Brain microvascular endothelial cell (primary cell): ENCODE data around the gene PDE6D.
A peak's percentile ranks its signal among the peaks of the same experiment; 100 is the strongest.

ENCODE experiments used
- DNase-seq: peaks from one replicate; pipeline ENCODE4 v3.0.0-alpha.2; 2020
- H3K27ac ChIP-seq: fragments of 250-450 bp; sonication (Bioruptor Pico); 2 replicates; pipeline ENCODE4 v1.5.1; 2020; ENCODE audit warnings: mild to moderate bottlenecking, moderate library complexity
- H3K27me3 ChIP-seq: fragments of 250-450 bp; sonication (Bioruptor Pico); replicated peaks from 2 replicates; pipeline ENCODE4 v1.5.1; 2020; ENCODE audit warnings: mild to moderate bottlenecking
- H3K36me3 ChIP-seq: fragments of 250-450 bp; sonication (Bioruptor Pico); replicated peaks from 2 replicates; pipeline ENCODE4 v1.5.1; 2020; ENCODE audit warnings: mild to moderate bottlenecking
- H3K4me3 ChIP-seq: 2 replicates; pipeline ENCODE4 v1.5.1; 2011; ENCODE audit warnings: low read depth, mild to moderate bottlenecking, control low read depth, low read length, moderate library complexity
- in situ Hi-C: cut with HindIII; loops from 2 replicates; pipeline ENCODE4 v1.10.0; 2017; ENCODE audit warnings: low sequenced_read_pairs, low pct_ligation_motif_present
- TF ChIP-seq, protein P1 (sequence below): IDR thresholded peaks from 2 replicates; pipeline ENCODE4 v1.5.1; 2011; ENCODE audit warnings: low read depth, mild to moderate bottlenecking, moderate library complexity, low read length, control low read depth, inconsistent platforms; ENCODE audit errors: missing control alignments

The PDE6D gene

DNA sequence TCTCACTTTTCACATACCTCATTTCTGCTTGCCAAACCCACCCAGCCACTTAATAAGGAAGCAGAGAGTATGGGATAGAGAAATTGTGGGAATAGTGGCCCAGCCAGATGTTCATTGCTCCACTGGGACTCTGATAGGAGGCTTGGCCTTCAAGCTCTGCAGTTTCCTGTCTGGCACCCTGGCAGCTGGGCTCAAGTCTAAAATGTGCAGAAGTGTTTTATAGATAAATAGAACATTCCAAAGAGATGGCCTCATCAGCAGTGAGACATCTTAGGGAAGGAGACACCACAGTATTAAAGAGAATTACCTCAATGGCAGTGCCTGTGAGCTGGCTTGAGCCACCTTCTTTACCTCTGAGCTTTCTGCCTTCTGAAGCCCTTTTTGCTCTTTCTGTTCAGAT is 29.8 kb upstream of the PDE6D start:
- in situ Hi-C loops, result no loop called here
- no peaks in the 10 kb centered on the region for H3K27me3 ChIP-seq
- H3K36me3 ChIP-seq, result peaks cover 27% of the 10 kb centered on the region
- H3K4me3 ChIP-seq, result no peak overlapping the region
- TF ChIP-seq, protein P1, sequence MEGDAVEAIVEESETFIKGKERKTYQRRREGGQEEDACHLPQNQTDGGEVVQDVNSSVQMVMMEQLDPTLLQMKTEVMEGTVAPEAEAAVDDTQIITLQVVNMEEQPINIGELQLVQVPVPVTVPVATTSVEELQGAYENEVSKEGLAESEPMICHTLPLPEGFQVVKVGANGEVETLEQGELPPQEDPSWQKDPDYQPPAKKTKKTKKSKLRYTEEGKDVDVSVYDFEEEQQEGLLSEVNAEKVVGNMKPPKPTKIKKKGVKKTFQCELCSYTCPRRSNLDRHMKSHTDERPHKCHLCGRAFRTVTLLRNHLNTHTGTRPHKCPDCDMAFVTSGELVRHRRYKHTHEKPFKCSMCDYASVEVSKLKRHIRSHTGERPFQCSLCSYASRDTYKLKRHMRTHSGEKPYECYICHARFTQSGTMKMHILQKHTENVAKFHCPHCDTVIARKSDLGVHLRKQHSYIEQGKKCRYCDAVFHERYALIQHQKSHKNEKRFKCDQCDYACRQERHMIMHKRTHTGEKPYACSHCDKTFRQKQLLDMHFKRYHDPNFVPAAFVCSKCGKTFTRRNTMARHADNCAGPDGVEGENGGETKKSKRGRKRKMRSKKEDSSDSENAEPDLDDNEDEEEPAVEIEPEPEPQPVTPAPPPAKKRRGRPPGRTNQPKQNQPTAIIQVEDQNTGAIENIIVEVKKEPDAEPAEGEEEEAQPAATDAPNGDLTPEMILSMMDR, result no peak
- DNase-seq, result peak; percentile 68
- peak overlapping the region; percentile 27 for H3K27ac ChIP-seq

DNA sequence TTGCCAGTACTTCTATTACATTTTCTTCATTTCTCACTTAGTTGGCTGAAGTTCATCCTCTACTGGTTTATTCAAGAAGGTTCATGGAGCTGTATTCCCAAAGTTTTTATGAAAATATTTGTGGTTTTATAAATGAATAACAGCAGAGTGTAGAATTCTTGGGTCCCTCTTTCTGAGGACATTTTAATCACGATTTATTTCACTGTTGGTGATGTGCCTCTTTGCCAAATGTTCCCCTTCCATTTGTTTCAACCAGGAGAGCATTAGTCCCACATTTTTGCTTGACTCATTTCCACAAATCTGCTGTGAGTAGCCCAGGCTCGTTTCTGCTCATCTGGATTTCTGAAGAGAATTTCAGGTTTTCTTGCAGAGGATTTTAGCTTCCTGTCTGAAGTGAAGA is 25.9 kb upstream of the PDE6D start:
- in situ Hi-C loops, result no loop called here
- Histone ChIP-seq H3K4me3 (no peak overlapping the region), H3K36me3 (peaks cover 35% of the 10 kb centered on the region), H3K27ac (no peak overlapping the region), H3K27me3 (no peaks in the 10 kb centered on the region)
- TF ChIP-seq, protein P1, result no peak
- DNase-seq, result no peak

DNA sequence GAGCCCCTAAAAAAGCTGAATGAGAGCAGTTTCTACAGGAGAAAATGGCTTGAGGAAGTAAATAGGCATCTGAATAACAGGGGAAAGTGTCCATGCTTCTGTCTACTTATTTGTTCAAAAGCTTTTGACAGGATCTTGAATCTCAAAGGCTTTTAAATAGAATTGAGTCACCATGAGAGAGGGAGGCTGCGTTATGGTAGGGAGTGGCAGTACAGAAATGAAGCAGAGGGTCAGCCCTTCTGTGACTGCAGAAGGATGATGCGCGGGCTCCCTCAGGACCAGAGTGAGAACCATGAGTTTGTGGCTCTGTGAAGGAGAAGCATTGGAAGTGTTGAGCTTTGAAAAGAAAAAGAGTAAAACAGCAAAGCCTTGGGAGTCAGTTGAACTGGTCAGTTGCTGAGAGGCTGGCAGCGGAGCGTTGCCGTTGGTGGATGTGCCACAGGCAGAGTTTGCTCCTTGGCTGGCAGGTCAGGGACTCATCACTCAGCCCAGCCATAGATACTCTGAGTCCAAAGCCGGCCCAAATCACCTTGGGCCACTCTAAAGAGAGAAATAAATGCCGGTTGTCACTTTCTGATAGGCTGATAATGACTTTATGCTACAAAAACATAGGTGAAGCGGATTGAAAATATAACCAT is 22.5 kb upstream of the PDE6D start:
- TF ChIP-seq, protein P1, result no peak
- Histone ChIP-seq H3K36me3 (peaks cover 39% of the 10 kb centered on the region), H3K27me3 (no peaks in the 10 kb centered on the region)

DNA sequence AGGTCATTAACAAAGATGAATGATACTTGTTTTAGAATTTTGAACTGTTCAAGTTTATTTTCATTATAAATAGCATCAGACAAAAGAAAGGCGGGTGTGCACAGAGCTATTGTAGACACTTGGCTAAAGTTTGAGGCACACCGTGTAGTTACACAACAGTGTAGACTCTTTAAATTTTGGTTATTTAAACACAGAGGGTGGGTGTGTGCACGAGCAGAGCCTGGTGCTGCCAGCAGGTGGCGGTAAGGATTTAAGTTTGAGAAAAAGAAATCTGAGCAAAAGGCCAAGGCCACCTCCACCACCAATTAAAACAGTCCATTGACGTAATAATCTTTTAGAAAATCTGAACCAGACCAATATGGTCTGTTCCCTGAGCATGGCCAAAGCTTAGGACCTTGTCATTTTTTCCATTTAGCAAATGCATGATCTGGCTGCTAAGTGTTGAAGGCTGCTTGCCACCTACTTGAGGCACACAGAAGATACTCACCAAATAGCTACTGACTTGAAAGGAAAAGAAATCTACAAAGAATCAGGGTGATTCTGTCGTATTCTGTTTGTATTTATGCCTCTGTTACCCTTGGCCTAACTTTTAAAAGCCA is 19.5 kb upstream of the PDE6D start:
- peaks cover 27% of the 10 kb centered on the region for H3K36me3 ChIP-seq
- in situ Hi-C loops, result no loop called here
- peak; percentile 40 for DNase-seq
- TF ChIP-seq, protein P1, result peak; percentile 87
- no peaks in the 10 kb centered on the region for H3K27me3 ChIP-seq
- no peak overlapping the region for H3K27ac ChIP-seq
- no peak overlapping the region for H3K4me3 ChIP-seq

More for the DNA sequence above, 22.5 kb upstream of the PDE6D start:
- no peak for DNase-seq
- no peak overlapping the region for H3K4me3 ChIP-seq
- H3K27ac ChIP-seq, result no peak overlapping the region
- in situ Hi-C loops, result no loop called here

DNA sequence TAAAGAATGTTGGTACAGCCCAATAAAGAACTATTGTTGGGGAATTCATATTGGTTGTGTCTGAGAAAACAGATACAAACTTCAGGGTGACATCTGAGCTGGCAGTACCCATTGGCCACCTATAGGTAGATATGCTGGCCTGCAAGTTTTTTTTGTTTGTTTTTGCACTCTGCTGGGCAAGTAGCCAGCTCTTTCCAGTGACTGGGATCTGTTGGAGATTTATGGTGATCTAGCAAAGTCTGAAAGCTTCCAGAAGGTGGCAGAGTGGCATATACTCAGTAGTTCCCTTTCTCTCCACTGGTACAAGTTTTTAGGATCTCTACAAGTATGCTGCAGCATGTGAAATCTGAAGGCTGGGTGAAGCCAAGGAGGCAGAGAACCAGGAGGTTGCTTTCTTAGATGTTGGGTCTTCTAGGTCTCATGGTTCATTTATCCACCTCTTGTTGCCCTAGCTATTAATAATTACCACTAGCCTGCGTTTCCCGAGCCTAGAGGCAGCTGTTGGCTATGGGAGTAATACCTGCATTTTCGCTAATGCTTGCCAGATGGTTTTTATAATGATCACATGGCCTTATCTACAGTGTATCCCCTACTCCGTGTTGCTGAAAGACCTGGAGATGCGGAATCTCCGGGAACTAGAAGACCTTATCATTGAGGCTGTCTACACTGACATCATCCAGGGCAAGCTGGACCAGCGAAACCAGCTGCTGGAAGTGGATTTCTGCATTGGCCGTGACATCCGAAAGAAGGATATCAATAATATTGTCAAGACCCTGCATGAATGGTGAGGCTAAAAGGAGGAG is 14.6 kb upstream of the PDE6D start:
- Histone ChIP-seq H3K36me3 (peaks cover 28% of the 10 kb centered on the region), H3K4me3 (no peak overlapping the region), H3K27ac (no peak overlapping the region), H3K27me3 (no peaks in the 10 kb centered on the region)
- peak; percentile 73 for DNase-seq
- in situ Hi-C loops, result no loop called here
- TF ChIP-seq, protein P1, result peak; percentile 62
